GM19372 (cell line): ENCODE measurements around the gene PTPRM.

Source experiments
- ATAC-seq: cut with Tn5 transposase; IDR thresholded peaks from one replicate; pipeline ENCODE4 v1.9.1; 2021; ENCODE audit warnings: mild to moderate bottlenecking, low read depth, moderate library complexity; ENCODE audit not compliant: unreplicated experiment

Gene PTPRM

DNA sequence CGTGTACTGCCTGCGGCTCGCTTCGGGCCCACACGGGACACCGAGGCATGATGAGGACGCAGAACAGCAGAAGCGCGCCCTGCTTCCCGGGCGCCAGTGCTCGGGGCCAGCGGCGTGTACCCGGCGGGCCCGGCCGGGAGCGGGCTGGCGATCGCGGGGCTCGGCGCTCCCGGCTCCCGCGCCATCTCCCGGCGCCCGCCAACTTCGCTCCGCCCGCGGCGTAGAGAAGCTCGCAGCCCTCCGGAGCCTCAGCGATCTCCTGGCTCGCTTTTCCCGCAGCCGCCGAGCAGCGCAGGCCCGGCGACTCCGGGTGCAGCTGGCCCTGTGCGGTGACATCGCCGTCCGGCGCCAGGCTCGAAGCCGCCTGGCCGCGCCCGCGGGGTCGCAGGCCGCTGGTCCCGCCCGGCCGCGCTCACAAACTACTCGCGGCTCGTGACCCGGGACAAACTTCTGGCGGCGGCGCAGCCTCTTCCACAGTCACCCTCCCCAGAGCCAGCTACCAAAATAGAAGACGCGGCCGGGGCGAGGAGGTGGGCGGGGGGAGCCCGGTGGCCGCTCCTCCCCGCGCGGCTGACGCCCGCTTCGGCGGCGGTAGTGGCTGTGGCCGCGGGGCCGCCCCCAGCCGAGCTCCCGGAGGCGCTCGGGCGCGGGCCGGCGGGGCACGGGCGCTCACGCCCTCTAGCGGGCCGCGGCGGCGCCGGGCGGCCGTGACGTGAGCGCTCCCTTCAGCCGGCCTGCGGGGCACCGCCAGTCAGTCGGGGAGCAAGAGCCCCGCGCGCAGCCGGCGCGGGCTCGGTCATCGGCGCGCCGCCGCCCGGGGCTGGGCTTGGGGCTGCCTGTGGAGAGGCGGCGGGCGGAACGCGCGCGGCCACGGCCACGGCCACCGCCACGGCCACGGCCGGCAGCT, at the start of gene PTPRM:
Gene PTPRM (plus strand): TSS at position 750 of the 907 bp plus-strand sequence. CDS start 503 bp downstream, outside the sequence.
- peak; percentile 89 for ATAC-seq

DNA sequence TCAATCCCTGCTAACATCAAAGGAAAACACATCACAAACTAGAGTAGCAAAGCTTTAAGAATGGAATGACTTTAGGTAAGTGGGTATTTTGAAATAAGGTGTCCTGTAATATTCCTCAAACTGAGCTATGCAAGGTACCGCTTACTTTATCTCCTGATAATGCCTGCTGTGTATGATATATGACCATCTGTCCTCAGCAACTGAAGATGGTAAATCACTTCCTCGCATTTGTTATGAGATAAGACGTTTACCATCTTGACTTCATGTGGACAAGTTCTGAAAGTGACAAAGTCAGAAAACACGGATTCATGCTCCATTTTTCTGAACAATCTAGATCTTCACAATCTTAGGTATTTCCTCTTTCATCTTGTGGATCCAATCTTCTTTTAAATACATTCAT, 49.3 kb upstream of the PTPRM start:
- ATAC-seq = no peak

DNA sequence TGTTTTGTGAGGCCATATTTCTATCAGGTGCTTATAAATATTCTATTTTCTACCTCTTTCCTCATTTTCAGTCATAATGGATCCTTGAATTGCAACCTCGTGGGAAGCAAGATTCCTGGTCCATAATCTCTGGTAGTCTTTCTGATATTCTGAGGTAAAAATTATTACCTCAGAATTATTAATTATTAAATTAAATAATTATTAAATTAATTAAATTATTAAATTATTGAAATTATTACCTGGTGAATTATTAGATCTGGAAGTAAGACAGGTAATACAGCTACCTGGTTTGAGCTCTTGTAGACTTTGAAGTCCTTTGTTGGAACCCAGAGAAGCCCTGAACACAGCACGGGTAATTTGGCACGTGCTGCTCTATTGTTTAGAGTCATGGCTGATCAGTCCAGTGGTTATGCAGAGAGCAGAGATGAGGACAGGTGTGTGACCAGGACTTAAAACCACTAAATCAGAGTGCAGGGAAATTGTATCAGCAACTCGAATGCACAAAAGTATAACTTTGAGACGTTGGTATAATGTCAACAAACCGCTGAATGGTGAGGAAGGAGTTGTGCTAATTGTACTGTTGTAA, 46.8 kb upstream of the PTPRM start:
- ATAC-seq = no peak

DNA sequence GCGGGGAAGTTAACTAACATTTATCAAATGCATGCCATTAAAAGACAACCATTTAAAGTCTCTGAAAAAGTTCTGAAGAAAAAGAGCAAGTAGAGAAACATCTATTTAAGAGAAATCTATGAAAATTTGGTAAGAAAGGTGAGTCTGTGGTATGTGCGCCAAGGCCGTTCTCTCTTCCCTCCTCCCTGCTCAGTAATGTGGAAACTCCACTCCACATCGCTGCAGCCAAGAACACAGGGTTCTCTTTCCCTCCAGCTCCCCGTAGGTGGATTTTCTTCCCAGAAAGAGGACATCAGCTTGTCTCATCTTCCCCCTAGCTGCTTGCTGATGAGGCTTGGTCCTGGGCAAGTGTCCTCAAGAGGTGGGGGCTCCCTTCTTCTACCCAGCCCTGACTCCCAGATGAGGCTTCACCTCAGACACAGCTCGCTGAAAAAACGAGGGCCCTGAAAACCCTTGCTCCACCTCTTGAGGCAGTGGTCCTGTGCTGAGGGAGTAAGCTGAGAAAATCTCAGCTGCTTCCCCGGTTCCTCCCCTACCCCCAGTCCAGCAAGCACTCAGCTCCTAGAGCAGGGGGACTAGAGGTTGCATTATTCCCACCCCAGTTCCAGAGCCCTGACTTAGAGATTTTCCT, 45.8 kb upstream of the PTPRM start:
- no peak for ATAC-seq

DNA sequence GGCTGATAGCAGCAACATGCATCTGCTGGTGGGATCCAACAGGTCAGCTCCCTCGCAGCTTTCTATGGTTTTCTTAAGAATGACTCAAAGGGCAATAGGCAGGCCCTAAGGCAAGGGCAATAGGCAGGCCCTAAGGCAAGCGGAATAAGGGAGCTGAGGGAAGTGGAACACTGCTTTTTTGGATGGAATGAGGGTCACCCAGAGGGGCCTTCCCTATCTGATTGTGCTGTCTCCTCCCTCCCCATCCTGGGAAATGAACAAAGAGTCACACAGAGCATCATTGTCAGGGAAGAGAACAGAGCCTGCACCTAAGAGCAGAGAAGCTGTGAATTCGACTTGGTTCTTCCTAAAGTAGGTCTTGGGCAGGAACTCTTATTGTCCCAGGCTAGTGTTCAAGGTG, 43.3 kb upstream of the PTPRM start:
- ATAC-seq = no peak

DNA sequence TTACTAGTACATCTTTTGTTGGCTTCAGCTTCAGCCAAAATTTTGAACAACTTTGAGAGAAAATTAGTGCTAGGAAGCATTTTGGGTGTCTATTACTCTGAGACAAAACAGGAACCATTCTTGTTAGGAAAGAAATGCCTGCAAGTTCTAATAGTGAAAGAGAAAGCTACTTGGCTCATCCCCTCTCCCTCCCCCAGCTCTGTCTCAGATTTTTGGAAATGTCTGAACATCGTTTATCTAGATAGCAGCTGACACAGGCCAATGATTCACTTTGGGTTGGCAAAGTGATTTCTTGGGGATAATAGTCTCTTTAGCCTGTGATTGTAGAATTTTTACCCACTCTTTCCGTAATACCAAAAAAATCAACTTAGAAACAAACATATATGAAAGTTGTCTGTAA, 42.3 kb upstream of the PTPRM start:
- no peak for ATAC-seq

DNA sequence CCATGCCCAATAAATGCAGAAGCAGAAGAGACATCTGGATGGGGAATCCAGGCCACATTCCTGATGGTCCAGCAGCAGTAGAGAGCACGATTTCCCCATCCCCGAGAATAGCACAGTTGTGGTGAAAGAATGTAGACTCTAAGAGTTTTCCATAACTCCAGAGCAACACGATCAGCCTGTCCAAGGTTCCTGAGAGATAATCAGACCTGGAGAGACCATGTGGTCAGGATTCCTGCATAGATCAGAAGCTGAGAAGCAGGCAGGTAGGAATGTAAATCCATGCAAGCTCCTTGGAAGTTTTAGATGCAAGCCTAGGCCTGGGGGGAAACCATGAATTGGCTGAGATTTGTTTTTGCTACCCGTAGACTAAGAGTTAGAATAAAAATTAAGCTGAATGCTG, 34.2 kb upstream of the PTPRM start:
- no peak for ATAC-seq

DNA sequence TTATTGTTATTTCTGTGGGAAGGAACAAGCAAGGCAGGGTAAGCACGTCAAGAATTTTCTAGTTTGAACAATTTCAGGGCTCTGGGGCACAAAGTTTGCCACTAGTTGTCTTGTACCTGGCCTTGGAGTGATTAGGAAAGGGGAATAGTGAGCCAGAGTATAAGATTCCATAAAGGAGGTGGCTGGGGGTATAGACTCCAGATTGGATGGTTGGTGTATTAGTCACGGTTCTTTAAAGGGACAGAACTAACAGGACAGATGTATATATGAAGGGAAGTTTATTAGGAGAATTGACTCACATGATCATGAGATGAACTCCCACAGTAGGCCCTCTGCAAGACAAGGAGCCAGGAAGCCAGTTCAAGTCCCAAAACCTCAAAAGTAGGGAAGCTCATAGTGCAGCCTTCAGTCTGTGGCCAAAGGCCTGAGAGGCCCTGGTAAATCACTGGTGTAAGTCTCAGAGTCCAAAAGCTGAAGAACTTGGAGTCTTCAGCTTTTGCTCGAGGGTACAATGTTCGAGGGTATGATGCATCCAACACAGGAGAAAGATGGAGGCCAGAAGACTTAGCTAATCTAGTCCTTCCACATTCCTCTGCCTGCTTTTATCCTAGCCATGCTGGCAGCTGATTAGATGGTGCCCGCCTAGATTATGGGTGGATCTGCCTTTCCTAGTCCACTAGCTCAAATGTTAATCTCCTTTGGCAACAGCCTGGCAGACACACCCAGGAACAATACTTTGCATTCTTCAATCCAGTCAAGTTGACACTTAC, 31.5 kb upstream of the PTPRM start:
- no peak for ATAC-seq

DNA sequence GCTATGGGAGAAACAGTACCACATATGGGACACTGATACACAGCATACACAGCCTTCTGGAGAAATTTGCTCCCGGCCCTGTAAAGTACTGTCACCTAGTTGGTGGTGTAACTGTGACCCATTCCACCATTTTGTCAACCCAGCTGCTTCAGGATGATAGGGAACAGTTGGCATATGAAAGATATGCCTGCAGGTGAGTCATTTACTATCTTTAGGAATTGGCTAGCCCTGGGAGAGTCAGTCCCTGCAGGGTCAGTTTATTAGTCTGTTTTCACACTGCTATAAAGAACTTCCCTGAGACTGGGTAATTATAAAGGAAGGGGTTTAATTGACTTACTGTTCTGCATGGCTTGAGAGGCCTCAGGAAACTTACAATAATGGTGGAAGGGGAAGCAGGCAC, 30.0 kb upstream of the PTPRM start:
- no peak for ATAC-seq

DNA sequence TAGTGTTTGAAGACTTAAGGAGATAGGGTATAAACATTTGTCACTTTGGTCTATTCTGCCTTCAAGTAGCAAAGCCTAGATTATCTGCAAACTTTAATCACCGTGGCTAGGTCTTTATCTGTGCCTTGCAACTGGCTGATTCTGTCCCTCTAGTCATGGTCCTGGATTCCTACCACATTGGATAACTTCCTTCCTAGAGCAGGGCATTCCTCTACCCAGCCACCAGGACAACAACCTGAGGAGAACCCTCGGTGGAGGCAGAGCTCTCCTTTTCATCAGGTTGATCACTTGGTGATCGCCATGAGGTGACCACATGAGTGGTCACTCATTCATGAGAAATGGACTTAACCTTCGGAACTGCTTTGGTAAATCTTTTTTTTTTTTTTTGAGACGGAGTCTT, 25.3 kb upstream of the PTPRM start:
- ATAC-seq = no peak

DNA sequence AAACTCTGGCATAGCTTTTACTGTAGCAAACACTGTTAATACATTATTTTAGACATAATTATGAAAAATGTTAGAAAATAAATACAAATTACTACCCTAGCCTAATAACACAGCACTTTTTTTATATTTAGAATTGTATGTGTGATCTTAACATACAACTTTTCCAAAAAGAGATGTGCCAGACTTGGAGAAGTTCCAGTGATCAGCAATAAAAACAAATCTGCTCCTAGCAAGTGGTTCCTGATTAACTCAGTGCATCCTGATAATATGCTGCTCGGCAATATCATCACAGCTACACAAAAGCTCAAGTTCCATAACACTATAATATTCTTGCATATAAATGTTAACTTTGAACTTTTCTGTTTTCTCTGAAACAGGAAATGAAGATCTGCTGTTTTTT, 22.4 kb upstream of the PTPRM start:
- no peak for ATAC-seq

DNA sequence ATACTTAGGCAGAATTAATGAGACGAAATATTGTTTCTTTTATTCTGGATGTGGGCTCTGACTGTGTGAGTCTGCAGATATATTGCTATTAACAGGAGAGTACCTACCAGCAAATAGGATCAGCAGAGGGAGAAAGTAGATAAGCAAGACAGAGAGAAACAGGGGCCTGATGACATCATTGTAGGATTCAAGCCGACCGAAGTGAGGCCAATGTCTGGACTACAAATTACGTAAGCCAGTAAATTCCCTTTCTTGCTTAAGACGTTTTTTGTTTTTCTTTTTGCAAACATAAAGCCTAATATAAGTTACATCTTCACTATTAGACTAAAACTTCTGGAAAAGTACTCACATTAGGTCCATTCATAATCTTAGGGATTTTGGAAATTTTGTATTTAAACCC, 21.4 kb upstream of the PTPRM start:
- no peak for ATAC-seq

DNA sequence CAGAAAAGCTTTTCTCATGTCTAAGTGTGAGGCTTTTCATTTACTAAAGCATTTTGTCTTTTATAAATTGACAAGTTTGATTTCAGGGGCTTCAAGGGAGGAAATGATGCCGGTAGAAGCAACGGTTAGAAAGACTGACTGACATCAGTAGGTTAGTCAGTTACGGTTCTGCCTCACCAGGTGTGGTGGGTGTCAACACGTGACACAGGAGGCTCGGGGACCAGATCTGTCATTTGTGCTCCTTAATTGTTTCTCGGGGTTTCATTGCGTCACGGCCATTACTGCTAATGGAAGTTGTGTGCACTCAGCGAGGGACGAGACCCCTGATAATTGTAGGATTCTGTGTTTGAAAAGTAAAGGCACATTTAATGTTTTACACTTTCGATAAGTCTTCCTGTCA, 18.9 kb upstream of the PTPRM start:
- ATAC-seq = no peak

DNA sequence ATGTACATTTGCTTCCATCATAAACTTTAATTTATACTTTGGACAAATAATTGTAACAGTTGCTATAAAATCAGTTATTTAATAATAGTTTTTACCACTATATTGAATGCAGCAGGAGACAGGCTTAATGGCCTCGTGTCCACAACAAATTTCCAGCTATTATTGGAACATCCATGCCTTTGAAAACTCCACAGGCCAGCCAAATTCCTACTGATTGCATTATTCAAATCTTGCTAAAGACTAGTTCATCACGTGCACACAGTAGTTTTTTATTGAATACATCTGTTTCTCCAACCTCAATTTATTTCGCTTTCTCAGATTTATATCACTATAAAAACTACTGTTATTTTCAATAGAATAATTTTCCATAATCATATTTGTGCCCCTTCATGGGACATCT, 18.4 kb upstream of the PTPRM start:
- ATAC-seq = no peak

DNA sequence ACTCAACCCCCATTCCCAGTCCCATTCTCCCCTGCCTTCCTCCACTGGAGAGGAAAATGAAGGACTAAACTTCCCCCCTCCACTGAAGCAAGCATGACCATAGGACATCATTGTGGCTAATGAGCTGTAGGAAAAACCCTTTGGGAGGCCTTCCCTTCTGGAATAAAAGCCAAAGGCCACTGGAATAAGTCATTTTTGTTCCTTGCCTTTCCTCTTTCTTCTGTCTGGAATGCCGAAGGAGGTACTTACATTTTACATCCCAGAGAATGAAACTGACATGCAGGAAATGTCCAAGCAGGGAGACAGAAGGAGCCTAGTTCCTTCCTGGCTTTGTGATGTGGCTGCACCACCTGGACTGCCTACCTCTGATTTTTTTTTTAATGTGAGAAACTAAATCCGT, 9.1 kb upstream of the PTPRM start:
- ATAC-seq = no peak

DNA sequence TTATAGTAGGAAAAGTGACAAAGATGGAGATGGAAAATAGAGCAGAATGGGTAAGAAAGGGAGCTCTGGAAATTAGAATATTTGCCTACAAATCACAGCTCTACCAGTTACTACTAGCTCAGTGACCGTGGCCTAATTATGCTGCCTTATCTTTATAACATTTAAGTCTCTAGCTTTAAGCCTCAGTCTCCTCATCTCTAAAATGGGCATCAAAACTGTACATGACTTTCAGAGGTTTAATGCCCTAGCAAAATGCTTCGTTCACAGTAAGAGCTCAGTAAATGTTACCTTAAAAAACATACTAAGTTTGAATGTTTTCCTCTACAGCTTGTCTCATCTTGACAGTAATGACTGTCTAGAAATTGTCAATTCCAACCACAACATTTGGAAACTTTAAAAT, 8.3 kb upstream of the PTPRM start:
- no peak for ATAC-seq

DNA sequence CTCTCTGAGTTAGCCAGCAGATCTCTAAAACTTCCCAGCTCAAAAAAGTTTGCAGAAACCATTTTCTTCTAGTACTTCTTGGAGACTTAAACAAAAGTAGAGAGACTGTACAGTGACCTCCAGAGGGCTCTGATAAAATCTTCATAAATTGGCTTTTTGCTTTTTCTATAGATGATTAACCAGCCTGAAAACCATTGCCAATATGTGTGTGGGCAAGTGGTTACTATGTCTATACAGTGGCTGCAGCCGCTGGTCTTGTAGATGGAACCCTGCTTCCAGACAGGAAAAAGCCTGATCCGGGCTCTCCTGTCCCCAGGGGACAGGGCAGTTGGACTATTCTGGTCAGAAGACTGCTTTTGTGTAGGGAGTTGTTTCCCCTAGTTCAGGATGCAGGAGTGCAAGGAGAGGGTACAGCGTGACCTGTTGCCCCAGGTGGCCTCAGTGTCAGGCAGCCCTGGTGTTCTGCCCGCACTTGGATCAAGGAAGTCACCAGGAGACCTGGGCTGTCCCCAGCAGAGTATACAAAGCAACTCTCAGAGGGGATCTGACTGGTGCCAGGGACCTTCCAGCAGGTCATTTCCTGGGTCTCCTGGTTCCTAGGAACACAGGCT, 7.3 kb upstream of the PTPRM start:
- no peak for ATAC-seq

DNA sequence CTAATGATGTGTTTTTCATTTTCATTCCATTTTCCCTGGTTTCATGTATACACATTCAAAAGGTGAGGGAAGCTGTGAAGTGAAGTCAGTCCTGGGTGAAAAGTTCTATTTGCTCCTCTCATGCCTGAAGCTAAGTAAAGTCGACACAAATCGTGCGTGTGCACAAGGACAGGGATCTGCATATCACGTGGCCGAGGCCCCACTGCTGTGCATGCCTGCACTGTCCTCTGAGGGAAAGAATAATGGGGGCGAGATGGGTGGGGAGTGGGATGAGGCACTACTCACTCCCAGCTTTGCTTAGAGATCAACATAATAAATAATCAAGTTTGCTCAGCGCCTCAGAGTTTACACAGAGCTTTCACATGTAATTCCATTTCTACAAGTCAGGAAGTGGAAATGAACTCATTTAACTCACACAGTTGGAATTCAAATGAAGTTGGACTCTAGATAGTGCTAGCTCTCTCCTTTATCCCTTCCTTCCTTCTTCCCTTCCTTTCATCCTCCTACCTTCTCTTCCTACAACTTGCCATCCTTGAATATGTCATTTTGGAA, 5.1 kb upstream of the PTPRM start:
- ATAC-seq = no peak

DNA sequence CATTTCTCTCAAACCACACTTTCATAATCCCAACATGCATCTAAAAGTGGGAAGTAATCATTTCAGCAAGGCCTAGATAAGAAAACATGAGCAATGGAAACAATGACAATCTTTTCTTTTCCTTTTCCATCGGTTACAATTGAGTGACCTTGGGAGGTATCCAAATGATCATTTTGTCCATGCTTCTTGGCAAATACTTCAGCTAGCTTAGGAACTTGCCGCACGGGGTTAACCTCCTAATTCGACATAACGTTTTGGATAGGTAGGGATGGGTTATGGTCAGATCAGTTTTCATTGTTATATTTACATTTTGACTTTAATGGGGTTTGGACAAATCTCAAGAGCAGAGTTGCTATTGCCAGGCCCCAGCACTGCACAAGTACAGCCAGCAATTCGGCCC, 4.6 kb upstream of the PTPRM start:
- ATAC-seq = no peak

DNA sequence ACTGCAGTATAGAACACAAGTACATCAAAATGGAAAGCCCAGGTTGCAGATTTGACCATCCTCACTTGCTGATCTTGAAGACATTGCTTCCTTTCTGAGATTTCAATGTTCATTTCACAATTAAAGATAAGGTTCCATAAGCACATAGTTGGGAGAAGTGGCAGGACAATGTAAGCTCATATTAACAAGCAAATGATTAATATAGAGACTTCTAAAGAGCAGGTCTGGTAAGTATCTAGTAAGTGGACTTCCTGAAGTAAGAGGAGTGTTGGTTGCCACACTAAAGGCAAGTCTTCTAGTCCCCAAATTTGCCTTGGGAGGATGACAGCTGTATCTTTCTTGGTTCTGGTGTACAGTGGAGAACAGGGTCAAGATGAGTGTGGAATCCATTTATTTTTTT, 1.4 kb upstream of the PTPRM start:
- no peak for ATAC-seq
